Measurements from ENCODE around the gene CTIF. TPM values are rescaled to one million over a fixed set of nuclear protein-coding genes. Genes with fewer than 3 reads are reported as not detected.

CTIF gene
- total RNA-seq, 2 donors from 2014 or later, result 14.8 to 18.5 TPM

DNA sequence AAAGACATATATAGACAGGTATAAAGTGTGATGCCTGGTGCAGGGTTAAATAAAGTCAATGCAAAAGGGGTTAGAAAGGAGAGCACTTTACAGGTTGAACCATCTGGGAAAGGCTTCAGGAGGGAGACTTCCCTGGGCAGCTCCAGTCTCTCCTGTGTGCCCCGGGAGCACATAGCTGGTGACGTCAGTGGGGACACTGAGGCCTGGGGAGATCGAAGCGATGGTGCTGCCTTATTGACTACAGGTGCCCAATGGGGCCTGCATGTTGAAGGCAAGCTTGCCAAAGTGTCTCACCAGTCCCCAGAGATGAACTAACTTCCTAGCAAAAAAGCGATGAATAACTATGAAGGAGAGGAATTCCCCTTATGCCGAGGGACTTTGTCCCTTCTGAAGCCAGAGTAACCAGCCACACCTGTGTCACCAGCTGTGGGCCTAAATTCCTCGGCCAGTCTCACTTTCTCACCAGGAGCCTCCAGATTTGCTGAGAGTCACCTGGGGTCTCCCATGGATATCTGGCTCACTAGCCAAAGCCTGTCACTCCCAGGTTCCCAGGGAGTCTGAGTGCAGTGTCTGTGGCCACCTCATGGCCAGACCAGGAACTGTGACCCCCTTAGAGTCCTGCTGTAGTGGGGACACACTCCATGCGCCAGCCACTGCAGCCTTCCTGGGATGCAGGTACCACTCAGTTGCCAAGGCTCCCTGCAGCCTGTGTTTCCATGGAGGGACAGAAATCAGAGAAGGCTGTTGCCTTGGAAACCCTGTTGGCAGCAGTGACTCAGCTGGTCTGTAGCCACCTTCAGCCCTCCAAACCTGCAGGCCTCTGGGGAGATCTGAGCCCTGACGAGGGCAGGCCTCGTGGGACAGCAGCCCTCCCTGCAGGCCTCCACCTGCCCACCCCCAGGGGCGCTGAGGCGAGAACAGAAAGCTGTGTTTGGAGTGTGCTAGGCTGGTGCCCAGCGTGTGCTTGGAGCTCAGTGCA is 128.7 kb downstream of the CTIF start:
- ATAC-seq, result peak; percentile 71
- intact Hi-C loops (cut with DNase I, micrococcal nuclease), result loop anchor here in 1 of 2 donors (10.0 kb wide), 1 partner anchor 133 kb away; the partner anchor contains the start of gene CTIF
- peak in 1 of 2 donors; percentile 23 for DNase-seq

DNA sequence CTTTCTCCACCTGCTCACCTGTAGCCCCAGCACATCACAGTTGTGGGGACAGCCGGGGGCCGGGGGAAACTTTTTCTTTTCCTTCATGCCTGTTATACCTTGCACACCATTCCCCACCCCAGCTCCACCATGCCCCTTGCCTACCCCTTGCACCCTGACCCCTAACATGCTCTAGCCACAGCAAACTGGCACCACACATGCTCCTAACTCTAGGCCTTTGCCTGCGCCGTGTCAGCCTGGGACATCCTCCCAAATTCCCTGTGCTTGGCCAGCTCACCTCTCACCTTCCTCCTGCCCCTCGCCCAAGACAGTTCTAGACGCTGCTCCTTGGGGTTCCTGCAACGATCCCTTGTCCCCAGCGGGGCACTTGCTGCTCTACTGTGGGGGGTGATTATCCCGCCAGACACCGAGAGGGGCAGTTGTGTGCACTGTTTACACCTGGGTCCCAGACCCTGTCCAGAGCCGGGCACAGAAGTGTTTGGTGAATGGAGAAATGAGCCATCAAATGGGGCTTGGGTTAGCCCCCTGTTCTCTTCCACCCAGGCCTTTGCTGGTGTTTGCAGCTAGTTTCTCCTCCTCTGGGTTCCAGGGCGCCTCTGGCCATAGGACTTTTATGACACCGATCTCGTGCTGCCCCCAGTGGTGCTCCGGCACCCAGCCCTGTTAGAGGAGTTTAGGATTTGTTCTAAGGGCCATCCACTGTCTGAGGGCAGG is 129.8 kb downstream of the CTIF start:
- intact Hi-C loops (cut with DNase I, micrococcal nuclease), result loop anchor here in 1 of 2 donors (10.0 kb wide), 1 partner anchor 134 kb away; the partner anchor contains the start of gene CTIF
- peak in 1 of 2 donors; percentile 18 for DNase-seq
- no peak for ATAC-seq

DNA sequence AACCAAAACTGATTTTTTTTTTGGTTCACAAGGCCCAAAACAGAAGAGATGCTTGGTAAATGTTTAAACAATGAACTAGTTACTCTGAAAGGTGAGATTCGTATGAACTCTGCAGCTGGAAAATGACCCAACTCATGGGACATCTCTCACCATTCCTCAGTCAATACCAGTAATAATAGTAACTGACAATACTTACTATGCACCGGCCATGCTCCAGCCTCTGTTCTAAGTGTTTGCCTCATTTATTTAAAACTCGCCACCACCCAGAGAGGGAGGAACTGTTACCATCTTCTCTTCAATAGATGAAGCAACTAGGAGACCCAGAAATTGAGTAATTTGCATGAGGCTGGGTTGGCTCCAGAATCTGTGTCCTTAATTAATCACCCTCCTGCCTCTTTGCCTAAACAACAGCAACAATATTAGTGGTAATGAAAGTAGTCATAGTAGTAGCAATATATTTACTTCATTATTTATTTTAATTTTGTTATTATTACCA is 130.4 kb downstream of the CTIF start:
- peak in 1 of 2 donors; percentile 1 for DNase-seq
- no peak for ATAC-seq
- intact Hi-C loops (cut with DNase I, micrococcal nuclease), result loop anchor here in 1 of 2 donors (10.0 kb wide), 1 partner anchor 134 kb away; the partner anchor contains the start of gene CTIF

DNA sequence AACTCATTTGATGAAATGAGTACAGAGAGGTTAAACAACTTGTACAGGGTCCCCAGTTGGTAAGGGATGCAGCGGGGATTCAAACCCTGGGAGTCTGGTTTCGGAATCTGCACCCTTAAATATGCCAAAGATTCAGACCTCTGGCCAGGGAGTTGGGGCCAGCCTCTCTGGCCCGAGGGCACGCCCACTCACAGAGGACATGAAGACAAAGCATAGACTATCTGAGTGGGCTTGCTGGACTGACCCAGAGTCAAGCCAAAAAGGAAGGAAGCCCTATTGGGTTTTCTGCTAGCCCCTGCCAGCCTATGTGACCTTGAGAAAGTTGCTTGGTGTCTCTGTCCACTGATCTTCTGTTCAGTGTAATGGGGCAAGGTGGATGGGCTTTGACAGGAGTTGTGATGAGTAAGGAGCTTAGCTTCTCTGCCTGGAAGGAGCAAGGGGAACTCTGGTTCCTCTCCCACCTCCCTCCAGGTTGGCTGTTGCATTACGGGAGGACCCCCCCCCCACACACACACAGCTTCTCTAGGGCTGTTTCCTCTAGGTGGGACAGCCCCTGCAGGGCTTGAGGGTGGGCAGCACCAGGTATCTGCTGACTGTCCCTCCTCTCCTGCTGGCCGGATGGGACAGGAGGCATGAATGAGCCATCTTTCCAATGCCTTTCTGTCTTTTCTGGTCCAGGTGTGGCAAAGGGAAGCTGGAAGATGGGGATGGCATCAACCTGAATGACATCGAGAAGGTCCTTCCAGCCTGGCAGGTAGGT is 131.3 kb downstream of the CTIF start:
- intact Hi-C loops (cut with DNase I, micrococcal nuclease), result loop anchor here in 1 of 2 donors (10.0 kb wide), 4 partner anchors 105 to 505 kb away; partner anchors contain the start of gene CTIF
- ATAC-seq (no peak), DNase-seq (peak in 1 of 2 donors; percentile 1)

DNA sequence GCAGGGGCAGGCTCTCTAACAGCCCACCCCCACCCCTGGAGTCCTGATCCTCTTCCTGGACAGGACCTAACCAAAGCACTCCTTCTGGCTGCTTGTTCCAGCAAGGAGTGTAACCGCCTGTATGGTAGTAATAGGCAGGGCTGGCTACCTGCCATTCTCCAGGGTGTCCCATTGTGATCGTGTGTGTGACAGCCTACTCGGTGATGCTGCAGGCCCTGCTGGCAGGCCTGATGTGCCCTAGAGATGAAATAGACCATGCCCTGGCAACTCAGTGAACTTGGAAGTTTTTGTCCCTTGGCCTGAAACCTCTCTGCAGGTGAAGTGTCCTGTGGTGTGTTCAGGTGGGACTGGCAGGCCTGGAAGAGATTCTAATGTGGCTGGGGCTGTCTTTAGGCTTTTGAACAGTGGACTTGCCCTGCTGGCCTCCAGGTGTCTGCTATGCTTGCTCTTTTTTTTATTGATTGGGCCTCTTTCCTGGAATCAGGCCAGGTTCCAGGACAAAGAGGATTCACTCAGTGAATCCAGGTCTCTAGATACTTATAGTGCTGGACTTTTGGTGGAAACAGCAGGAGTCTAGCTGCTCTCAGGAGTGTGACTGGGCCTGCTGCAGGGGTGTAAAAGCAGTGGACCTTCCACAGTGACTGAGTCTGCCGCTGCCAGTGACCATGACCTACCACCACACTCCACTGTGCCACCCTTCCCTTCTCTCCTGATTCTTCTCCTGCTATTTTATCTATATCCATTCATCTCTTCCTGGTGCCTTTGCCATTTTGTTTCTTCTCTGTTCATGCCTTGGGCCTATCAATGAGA is 132.1 kb downstream of the CTIF start:
- ATAC-seq (no peak), DNase-seq (peak in 1 of 2 donors; percentile 12)
- intact Hi-C loops (cut with DNase I, micrococcal nuclease), result loop anchor here in 1 of 2 donors (10.0 kb wide), 3 partner anchors 104 to 504 kb away; no protein-coding TSS in a partner anchor

DNA sequence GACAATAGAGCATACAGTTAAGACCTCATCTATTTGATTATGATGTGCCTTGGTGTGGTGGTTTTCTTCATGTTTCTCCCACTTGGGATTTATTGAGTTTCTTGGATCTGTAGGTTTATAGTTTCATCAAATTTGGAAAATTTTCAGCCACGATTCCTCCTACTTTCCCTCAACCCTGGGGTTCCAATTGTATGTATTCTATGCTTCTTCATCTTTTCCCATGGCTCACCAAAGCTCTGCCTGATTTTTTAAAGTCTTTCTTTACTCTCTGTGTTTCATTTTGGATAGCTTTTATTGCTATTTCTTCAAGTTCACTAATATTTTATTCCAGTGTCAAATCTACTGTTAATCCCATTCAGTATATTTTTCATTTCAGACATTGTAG is 132.7 kb downstream of the CTIF start:
- intact Hi-C loops (cut with DNase I, micrococcal nuclease), result loop anchor here in 1 of 2 donors (10.0 kb wide), 3 partner anchors 103 to 503 kb away; no protein-coding TSS in a partner anchor
- ATAC-seq (no peak), DNase-seq (no peak)

DNA sequence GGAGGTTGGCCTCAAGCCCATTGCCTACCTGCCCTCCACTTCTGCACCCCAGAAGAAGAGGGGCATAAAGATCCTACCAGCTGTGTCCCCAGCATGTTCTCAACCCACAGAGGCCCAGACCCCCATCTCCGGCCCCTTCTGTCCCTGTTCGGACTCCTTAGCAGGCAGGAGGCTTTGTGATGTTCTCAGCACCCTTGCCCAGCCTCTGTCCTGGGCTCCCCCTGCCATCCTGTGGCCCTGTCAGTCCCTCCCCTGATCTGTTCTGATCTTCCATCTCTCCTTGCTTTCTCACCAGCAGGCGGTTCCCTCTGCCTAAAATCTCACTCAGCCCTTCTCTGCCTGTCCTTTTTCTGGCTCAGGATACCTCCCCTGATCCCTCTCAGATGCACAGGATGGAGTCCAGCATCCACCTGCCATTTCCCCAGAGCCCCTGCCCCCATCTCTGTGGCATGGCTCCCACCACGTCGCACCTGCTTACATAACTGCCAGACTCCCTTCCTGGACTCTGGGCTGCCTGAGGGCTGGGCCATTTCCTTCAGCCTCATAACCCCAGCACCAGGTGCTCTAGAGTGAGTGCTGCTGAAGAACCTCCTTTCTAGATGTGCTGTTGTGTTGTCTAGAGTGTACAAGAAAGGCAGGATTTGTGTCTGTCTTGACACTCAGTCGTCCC is 134.0 kb downstream of the CTIF start:
- ATAC-seq (peak; percentile 27), DNase-seq (peak in 1 of 2 donors; percentile 14)
- intact Hi-C loops (cut with DNase I, micrococcal nuclease), result loop anchor here in 1 of 2 donors (10.0 kb wide), 3 partner anchors 102 to 502 kb away; no protein-coding TSS in a partner anchor

DNA sequence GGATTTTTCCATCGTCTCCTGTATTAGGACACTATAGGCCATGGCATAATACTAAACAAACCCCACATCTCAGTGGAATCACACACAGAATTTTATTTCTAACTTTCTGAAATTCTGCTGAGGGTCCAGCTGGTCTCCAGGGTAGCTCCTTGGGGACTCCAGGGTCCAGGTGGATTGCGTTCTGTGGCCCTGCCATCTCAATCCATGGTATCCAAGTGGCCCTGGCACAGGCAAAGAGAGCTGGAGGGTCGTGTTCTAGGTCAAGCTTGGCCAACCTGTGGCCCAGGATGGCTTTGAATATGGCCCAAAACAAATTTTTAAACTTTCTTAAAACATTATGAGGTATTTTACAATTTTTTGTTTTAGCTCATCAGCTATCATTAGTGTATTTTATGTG is 134.6 kb downstream of the CTIF start:
- no peak for ATAC-seq
- intact Hi-C loops (cut with DNase I, micrococcal nuclease), result loop anchor here in 1 of 2 donors (10.0 kb wide), 3 partner anchors 101 to 501 kb away; no protein-coding TSS in a partner anchor

DNA sequence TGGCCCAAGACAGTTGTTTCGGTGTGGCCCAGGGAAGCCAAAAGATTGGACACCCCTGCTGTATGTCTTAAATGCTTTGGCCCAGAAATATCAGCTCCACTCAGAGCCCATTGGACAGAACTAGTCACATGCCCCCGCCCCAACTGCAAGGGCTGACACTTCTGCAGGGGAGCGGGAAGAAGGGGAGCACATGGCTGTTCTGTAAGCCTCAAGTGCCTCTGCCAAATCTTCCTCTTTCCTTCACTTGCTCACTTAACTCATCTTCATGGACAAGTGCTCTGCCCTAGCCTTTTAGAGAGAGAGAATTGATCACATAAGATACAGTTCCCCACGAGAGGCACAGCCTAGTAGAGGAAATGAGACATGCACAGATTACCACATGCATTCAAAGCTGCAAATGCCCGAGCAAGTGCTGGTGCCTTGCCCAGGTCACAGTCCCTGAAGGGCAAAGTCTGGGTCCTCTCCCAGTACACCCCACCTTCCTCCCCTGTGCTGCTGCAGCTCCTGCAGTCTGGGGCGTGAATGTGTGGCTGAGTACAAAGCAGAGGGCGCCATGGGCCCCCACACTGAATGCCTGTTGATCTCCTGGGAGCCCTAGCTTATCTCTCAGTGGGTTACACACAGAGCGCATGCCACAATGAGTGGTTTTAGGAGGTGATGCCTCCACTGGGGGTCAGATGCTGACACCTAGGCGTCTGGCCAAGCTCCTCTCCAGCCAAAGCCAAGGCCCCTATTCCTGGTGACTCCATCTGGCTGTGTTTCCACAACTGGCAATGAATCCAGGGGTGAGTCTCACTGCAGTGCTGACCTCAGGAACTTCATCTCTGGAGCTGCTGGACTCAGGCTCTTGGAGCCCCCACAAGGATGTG is 135.3 kb downstream of the CTIF start:
- ATAC-seq (peak; percentile 82), DNase-seq (peak; percentile 43 to 48)
- intact Hi-C loops (cut with DNase I, micrococcal nuclease), result loop anchor here in 1 of 2 donors (10.0 kb wide), 3 partner anchors 101 to 501 kb away; no protein-coding TSS in a partner anchor

More for the DNA sequence above, 134.6 kb downstream of the CTIF start:
- peak in 1 of 2 donors; percentile 3 for DNase-seq

DNA sequence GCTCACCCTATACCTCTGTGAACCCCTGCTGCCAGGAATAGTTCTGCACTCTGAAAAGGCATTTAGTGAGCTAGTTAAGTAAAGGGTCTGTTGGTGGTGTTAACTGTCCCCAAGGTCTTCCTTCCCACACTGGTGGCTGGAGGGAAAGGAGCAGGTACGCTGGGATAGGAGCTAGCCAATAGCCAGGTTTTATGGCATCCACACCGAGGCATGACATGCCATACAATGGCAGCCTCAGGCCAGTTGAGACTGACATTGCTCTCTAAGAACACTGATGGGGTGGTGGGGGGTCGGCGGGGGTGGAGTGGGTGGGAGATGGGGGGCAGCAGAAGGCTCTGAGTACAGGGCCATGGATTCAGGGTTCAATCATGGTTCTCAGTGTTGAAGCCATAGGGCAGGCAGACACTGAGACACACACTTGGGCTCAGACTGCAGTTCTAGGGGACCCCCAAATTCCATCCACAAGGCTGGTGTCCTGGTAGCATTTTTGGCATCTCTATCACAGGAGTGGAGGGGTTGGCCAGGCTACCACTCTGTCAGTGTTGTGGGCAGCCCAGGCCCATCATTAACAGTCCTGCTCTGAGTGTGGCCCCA is 136.0 kb downstream of the CTIF start:
- intact Hi-C loops (cut with DNase I, micrococcal nuclease), result loop anchor here in 1 of 2 donors (10.0 kb wide), 3 partner anchors 100 to 500 kb away; no protein-coding TSS in a partner anchor
- peak; percentile 1 for ATAC-seq
- DNase-seq, result peak in 1 of 2 donors; percentile 14

DNA sequence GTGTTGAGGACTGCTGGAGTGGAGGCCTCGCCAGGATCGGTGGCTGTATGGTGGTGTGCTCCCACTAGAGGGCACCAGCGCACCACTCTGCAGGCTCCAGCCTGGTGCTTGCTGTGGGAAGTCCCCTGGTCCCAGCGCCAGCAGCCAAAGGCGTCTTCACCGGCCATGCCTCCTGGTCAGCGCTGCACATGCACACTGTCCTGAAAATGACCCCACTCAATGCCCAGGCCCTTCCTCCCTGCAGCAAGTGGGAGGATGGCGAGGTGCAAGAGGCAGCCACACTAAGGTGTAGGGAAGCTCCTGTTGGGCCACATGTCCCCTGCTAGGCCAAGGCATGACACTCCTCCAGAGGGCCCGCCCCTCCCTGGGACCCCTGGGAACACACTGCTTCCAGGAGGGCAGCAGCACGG is 136.5 kb downstream of the CTIF start:
- peak; percentile 85 for ATAC-seq
- intact Hi-C loops (cut with DNase I, micrococcal nuclease), result loop anchor here in 1 of 2 donors (10.0 kb wide), 3 partner anchors 99 to 499 kb away; no protein-coding TSS in a partner anchor
- peak; percentile 79 to 89 for DNase-seq

DNA sequence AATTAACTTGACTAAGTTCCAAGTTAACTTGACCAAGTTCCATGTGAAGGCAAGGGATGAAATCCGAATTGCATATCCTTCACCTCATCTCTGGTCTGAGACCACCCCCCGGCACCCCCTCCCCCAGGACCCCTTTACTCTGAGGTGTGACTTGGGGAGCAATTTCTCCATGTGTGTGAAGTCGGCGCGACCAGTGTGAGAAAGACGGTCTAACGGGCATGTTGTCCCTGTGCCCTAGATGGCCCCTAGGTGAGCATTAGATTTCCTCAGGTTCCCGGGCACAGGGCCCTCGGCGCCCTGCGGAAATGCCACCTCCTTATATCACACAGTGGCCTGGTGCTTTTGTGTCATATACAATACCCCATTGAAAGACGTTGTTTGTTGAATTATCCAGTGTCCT is 137.1 kb downstream of the CTIF start:
- DNase-seq, result peak in 1 of 2 donors; percentile 23
- no peak for ATAC-seq
- intact Hi-C loops (cut with DNase I, micrococcal nuclease), result loop anchor here in 1 of 2 donors (10.0 kb wide), 3 partner anchors 99 to 499 kb away; no protein-coding TSS in a partner anchor

DNA sequence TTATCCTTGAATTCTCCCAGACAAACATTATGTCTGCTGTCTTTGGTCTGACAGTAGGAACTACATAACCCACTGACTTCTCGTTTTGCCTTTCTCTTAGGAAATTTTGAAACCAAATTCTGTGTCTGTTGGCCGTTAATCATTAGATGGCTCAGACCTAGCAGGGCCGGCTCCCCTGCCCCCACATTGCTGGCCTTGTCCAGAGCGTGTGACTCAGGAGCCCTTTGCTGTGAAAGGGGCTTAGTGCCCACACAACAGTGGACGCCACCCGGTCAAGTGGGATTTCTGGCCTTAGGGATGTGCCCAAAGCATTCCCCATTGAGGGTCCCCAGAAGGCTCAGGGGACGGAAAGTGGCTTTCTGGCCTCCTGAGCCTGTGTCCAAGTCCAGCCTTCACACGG is 137.5 kb downstream of the CTIF start:
- intact Hi-C loops (cut with DNase I, micrococcal nuclease), result loop anchor here in 1 of 2 donors (10.0 kb wide), 3 partner anchors 98 to 498 kb away; no protein-coding TSS in a partner anchor
- ATAC-seq, result no peak

DNA sequence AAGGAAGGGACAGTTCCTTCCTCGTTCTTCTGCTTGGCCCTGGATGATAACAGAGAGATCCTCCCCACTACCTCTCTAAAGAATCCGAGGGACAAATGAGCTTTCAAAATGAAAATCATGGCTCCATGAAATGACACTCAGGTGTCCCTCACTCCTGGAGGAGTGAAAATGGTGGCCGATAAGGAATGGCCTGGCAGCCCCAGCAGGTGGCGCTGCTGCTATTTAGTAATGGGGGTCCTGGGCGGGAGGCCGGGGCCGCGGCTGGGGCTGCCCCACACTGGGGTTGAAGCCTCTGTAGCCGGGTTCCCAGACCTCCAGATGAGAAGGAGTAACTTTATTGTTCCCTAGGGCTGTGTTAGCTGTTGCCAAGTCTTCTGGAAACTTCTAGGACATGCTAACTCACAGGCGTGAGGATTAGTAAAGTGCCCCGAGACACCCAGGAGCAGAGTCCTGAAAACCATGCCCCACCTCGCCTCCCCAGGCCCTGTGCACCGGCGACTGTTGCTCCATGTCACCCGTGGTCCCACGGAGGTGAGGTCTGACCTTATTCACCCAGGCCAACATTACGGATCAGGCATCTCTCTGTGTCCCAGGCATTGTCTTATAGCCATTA is 138.0 kb downstream of the CTIF start:
- peak; percentile 50 to 78 for DNase-seq
- peak; percentile 18 for ATAC-seq
- intact Hi-C loops (cut with DNase I, micrococcal nuclease), result loop anchor here in 1 of 2 donors (10.0 kb wide), 3 partner anchors 98 to 498 kb away; no protein-coding TSS in a partner anchor

More for the DNA sequence above, 137.5 kb downstream of the CTIF start:
- peak in 1 of 2 donors; percentile 21 for DNase-seq
